Heart right ventricle (tissue), 16 donors: ENCODE measurements around the gene FHIT. TPM values are rescaled to one million over a fixed set of nuclear protein-coding genes. Genes with fewer than 3 reads are reported as not detected.
"Not testable (repeated sequence)": the region's sequence is repeated elsewhere in the genome, so short reads cannot be mapped to it uniquely, and the experiment has no call there.

Source experiments
- ATAC-seq, 8 donors: fragments of 200-7000 bp; cut with Tn5 transposase; one replicate each; pipeline ENCODE4 v1.9.1; 2020; ENCODE audit warnings: mild to moderate bottlenecking in 8 of 8, moderate library complexity in 8 of 8, moderate number of reproducible peaks in 1 of 8
- DNase-seq, 2 donors: peaks; one replicate each; pipeline ENCODE4 v3.0.0-alpha.2; 2020
- H3K27ac ChIP-seq, 10 donors: fragments of 200-600 bp; sonication (generic) in 2 of 10; one replicate each; pipeline versions ENCODE4 v1.5.0 to v1.8.0; 2020 to 2022; ENCODE audit warnings: mild to moderate bottlenecking in 3 of 10
- H3K27me3 ChIP-seq, 7 donors: fragments of 200-600 bp; one replicate each; pipeline ENCODE4 v1.8.0; 2021 to 2022; ENCODE audit warnings: mild to moderate bottlenecking in 2 of 7
- H3K36me3 ChIP-seq, 9 donors: fragments of 200-600 bp; sonication (generic) in 1 of 9; one replicate each; pipeline versions ENCODE4 v1.5.0 to v1.8.0; 2020 to 2022; ENCODE audit warnings: mild to moderate bottlenecking in 2 of 9
- H3K4me1 ChIP-seq, 9 donors: fragments of 200-600 bp; sonication (generic) in 1 of 9; one replicate each; pipeline versions ENCODE4 v1.5.0 to v1.8.0; 2020 to 2022; ENCODE audit warnings: mild to moderate bottlenecking in 4 of 9
- H3K4me3 ChIP-seq, 10 donors: fragments of 200-600 bp; sonication (generic) in 2 of 10; one replicate each; pipeline versions ENCODE4 v1.5.0 to v1.8.0; 2020 to 2022; ENCODE audit warnings: mild to moderate bottlenecking in 7 of 10, moderate library complexity in 2 of 10
- H3K9me3 ChIP-seq, 11 donors: fragments of 200-600 bp in 10 of 11; sonication (generic) in 2 of 11; one replicate each; pipeline versions ENCODE4 v1.5.0 to v1.8.0; 2013 to 2022; ENCODE audit warnings: mild to moderate bottlenecking in 2 of 11, control low read depth in 1 of 11, moderate library complexity in 1 of 11
- WGBS, 2 donors: extraction: QIAGEN DNeasy Blood & Tissue Kit; methylation state at CpG; one replicate each; pipeline ENCODE4 v1.1.7; 2013; ENCODE audit warnings: inconsistent platforms in 1 of 2; 5-methylcytosine and 5-hydroxymethylcytosine counted together
- intact Hi-C, 10 donors: fragments of 100-400 bp; cut with DNase I; formaldehyde crosslinking; loops; one replicate each; pipeline versions ENCODE4 v1.11.1 to v1.14.2; 2022
- polyA plus RNA-seq, 2 donors: library from polyadenylated mRNA; stranded (reverse); fragments of 200-250 nt; gene quantifications; one replicate each; pipeline ENCODE4 v1.2.3, GENCODE V29; 2013
- total RNA-seq, 10 donors: library from RNA; stranded (reverse); fragmentation: NEBNext Ultra II Directional in 3 of 10; extraction: Animal tissue kit (Norgen Biotek cat#: 25700) in 3 of 10; gene quantifications; one replicate each; pipeline versions ENCODE4 v1.2.1 to v1.2.4, GENCODE V29; 2021 to 2023
- TF ChIP-seq, protein P1 (sequence below), 9 donors: fragments of 200-600 bp; sonication (generic) in 2 of 9; IDR thresholded peaks; one replicate each; pipeline versions ENCODE4 v1.5.0 to v1.8.0; 2021 to 2022; ENCODE audit warnings: antibody characterized with exemption in 9 of 9, mild to moderate bottlenecking in 5 of 9, moderate library complexity in 1 of 9
- donor health status: Arrhythmogenic right ventricular cardiomyopathy.
- donor health status: ischemic (EF 13 %, LVEDD 7.1; RV severe dilation, severe dysfunction).
- donor health status: healthy with polysubstance abuse.
- donor health status: DM: no; HTN: yes; CAD: no.
- donor health status: DM: no; HTN: no; CAD: no.
- donor health status: ischemic (EF 25% LVEDD 6.9; RV normal size, moderate dysfunction).
- donor health status: ischemic (EF 25% LVEDD 5.7; RV mildly dilated, moderate dysfunction).
- donor health status: healthy.
- donor health status: DM: yes; HTN: yes; CAD: no.
- donor health status: Ischemic cardiomyopathy.
- donor health status: ischemic (EF 35%, LVEDD 5.7; RV mildly dilated, moderate dysfunction).
- donor health status: nonischemic (EF 11% LVEDD 7.7; RV severe dilation, severe dysfunction).
- donor health status: DM: yes; HTN: yes; CAD: no.
- donor health status: PGD.
- donor health status: ischemic (EF 29% LVEDD 5.4; RV normal size, mild dysfunction).
- donor health status: nonischemic (EF 23%, LVEDD 6.1; RV moderate dilation, normal function).

FHIT gene
- total and polyA plus RNA-seq, 12 donors: 4.7 to 25.5 (median 18.3) TPM

DNA sequence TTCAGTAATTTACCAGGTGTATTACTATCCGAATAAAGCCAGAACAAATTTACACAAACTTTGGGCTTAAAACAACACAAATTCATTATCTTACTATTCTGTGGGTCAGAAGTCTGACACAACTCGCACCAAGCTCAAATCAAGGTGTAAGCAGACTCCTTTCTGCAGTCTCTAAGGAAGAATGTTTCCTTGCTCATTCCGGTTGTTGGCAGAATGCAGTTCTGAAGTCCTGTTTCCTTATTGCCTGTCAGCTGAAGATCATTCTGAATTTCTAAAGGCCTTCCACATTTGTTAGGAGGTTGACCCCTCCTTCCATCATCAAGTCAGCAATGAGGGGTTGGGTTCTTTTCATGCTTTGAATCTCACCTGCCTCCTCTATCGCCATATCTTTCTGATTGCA lies 183.2 kb downstream of the FHIT start:
- H3K4me3 ChIP-seq: no peak overlapping the region
- peaks cover 0 to 4% (median 0%) of the 10 kb centered on the region in 11 donors for H3K9me3 ChIP-seq
- TF ChIP-seq, protein P1, sequence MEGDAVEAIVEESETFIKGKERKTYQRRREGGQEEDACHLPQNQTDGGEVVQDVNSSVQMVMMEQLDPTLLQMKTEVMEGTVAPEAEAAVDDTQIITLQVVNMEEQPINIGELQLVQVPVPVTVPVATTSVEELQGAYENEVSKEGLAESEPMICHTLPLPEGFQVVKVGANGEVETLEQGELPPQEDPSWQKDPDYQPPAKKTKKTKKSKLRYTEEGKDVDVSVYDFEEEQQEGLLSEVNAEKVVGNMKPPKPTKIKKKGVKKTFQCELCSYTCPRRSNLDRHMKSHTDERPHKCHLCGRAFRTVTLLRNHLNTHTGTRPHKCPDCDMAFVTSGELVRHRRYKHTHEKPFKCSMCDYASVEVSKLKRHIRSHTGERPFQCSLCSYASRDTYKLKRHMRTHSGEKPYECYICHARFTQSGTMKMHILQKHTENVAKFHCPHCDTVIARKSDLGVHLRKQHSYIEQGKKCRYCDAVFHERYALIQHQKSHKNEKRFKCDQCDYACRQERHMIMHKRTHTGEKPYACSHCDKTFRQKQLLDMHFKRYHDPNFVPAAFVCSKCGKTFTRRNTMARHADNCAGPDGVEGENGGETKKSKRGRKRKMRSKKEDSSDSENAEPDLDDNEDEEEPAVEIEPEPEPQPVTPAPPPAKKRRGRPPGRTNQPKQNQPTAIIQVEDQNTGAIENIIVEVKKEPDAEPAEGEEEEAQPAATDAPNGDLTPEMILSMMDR (IDR thresholded peaks at IDR 0.05): no peak
- WGBS, 2 donors: 85 to 88% methylated on average over 4 of the region's 4 CpGs
- H3K36me3 ChIP-seq: no peaks in the 10 kb centered on the region
- no peaks in the 10 kb centered on the region for H3K4me1 ChIP-seq
- intact Hi-C loops: no loop called here
- DNase-seq (no peak), ATAC-seq (no peak)
- H3K27me3 ChIP-seq: no peaks in the 10 kb centered on the region
- H3K27ac ChIP-seq: no peak overlapping the region

DNA sequence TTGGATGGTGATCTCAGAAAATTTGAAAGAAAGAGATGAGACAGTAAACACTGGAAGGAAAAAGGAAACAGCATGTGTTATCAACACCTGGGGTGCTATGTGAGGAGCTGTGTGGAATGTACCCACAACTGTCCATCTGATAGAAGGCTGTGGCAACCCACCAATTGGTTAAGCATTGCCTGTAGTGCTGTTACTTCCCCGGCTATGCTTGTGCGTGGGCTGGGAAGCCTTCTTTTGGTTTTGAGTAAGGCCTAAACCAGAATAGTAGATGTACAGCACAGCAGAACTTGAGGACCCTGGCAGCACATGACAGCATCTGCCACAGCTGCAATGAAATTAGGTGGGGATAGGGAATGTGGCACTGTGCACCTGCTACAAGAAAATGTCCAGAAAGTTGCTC lies 184.5 kb downstream of the FHIT start:
- no peaks in the 10 kb centered on the region for H3K4me1 ChIP-seq
- no peaks in the 10 kb centered on the region for H3K27me3 ChIP-seq
- H3K4me3 ChIP-seq: no peak overlapping the region
- H3K9me3 ChIP-seq: peaks cover 0 to 4% (median 0%) of the 10 kb centered on the region in 11 donors
- TF ChIP-seq, protein P1 (IDR thresholded peaks at IDR 0.05): no peak
- 91 to 93% methylated on average over 2 of the region's 2 CpGs for WGBS, 2 donors
- intact Hi-C loops: no loop called here
- no peak for ATAC-seq
- DNase-seq: no peak
- no peak overlapping the region for H3K27ac ChIP-seq
- H3K36me3 ChIP-seq: no peaks in the 10 kb centered on the region

DNA sequence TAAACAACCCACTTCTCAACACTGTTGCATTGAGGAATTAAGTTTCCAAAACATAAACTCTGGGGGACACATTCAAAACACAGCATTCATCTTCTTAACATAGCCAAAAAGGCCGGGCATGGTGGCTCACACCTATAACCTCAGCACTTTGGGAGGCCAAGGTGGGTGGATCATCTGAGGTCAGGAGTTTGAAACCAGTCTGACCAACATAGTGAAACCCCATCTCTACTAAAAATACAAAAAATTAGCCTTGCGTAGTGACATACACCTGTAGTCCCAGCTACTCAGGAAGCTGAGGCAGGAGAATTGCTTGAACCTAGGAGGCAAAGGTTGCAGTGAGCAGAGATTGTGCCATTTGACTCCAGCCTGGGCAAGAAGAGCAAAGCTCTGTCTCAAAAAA lies 185.0 kb downstream of the FHIT start:
- H3K27ac ChIP-seq, H3K27me3 ChIP-seq, H3K4me3 ChIP-seq, intact Hi-C loops, DNase-seq, H3K9me3 ChIP-seq, H3K4me1 ChIP-seq, ATAC-seq, H3K36me3 ChIP-seq: not testable (repeated sequence)
- 95 to 97% methylated on average over 2 of the region's 2 CpGs for WGBS, 2 donors

DNA sequence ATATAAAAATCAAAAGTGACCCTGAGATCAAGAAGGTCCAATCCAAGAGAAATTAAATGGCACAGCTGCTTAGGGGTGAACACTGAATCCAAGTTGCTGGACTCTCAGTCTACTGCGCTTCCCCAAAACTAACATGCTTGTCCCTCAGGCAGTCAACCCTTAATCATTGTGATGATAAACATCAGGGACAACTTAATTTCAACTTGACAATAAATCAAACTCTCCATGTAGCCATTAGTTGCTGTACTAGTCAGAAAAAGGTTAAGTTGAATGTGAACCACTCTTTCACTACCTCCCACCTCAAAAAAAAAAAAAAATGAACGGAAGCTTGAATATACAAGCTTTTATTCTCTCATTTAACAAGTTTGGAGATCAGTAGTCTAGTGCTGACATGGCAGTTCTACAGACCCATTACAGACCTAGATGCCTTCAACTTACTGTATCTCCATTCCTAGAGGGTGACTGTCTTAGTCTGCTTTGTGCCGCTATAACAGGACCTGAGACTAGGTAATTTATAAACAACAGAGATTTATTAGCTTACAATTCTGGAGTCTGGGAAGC lies 185.7 kb downstream of the FHIT start:
- no peak for ATAC-seq
- no peaks in the 10 kb centered on the region for H3K27me3 ChIP-seq
- intact Hi-C loops: no loop called here
- H3K36me3 ChIP-seq: no peaks in the 10 kb centered on the region
- TF ChIP-seq, protein P1 (IDR thresholded peaks at IDR 0.05): no peak
- no peaks in the 10 kb centered on the region for H3K4me1 ChIP-seq
- peaks cover 0 to 4% (median 0%) of the 10 kb centered on the region in 11 donors for H3K9me3 ChIP-seq
- no peak for DNase-seq
- H3K4me3 ChIP-seq: no peak overlapping the region
- 63 to 64% methylated on average over 3 of the region's 3 CpGs for WGBS, 2 donors
- H3K27ac ChIP-seq: no peak overlapping the region

DNA sequence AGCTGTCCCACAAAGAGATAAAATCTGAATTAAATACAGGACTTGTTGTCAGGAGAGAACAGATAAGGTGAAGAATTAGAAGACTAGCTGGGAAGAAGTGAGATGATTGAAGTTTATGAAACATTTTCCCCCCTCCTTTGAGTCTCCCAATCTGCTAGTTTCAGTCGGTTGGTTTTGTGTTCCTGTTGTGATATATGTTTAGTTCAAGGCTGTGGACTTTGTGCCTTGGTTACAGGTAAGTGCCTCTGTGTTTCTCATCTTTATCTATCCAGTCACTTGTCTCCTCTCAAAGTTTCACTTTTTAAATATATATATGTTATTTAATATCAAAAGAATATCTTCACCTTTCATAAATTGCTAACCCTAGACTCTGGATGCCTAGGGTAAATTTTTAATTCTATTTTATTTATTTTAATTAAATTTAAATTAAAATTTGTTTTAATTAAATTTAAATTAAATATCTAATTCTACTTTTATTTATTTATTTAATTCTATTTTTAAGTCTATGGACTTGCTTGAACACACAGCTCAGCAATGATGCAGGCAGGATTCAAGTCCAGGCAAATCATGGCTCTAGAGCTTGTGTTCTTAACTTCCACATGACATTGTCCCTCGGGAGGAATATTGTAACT lies 190.0 kb downstream of the FHIT start:
- intact Hi-C loops: no loop called here

More for the DNA sequence above, 190.0 kb downstream of the FHIT start:
- WGBS, 2 donors: 78 to 90% methylated on average over 2 of the region's 2 CpGs
- TF ChIP-seq, protein P1 (IDR thresholded peaks at IDR 0.05): no peak
- no peaks in the 10 kb centered on the region for H3K27me3 ChIP-seq
- DNase-seq (no peak), ATAC-seq (no peak)
- H3K4me3 ChIP-seq: no peak overlapping the region
- no peak overlapping the region for H3K27ac ChIP-seq
- peaks cover 0 to 4% (median 0%) of the 10 kb centered on the region in 11 donors for H3K9me3 ChIP-seq
- H3K36me3 ChIP-seq: no peaks in the 10 kb centered on the region
- no peaks in the 10 kb centered on the region for H3K4me1 ChIP-seq
